SU-DHL-6 (cell line): ENCODE measurements around the gene SLC38A10.

ENCODE experiments used
- H2AFZ ChIP-seq: fragments of 200-600 bp; sonication (generic); 2 replicates; pipeline ENCODE4 v1.6.1; 2014; ENCODE audit warnings: low read depth, mild to moderate bottlenecking, moderate library complexity, mixed read lengths, antibody characterized with exemption, low read length; ENCODE audit not compliant: severe bottlenecking
- H3F3A ChIP-seq: fragments of 200-600 bp; shearing (Covaris generic); 2 replicates; pipeline ENCODE4 v1.6.0; 2016; ENCODE audit warnings: antibody characterized with exemption, mild to moderate bottlenecking; ENCODE audit not compliant: insufficient read depth
- H3K27ac ChIP-seq: fragments of 200-600 bp; sonication (generic); 2 replicates; pipeline ENCODE4 v1.5.1; 2016; ENCODE audit warnings: low read depth, mild to moderate bottlenecking, low read length, moderate library complexity, mixed read lengths
- H3K27me3 ChIP-seq: fragments of 200-600 bp; sonication (generic), shearing (Covaris generic); 2 replicates; pipeline ENCODE4 v1.6.0; 2014; ENCODE audit warnings: mild to moderate bottlenecking, low read length
- H3K36me3 ChIP-seq: fragments of 200-600 bp; sonication (generic); 2 replicates; pipeline ENCODE4 v1.6.1; 2014; ENCODE audit warnings: mild to moderate bottlenecking, low read length, mixed read lengths
- H3K4me2 ChIP-seq: fragments of 300-600, 200-600 bp; shearing (Covaris generic), sonication (generic); 2 replicates; pipeline ENCODE4 v1.6.0; 2014; ENCODE audit warnings: low read length, low read depth, mild to moderate bottlenecking; ENCODE audit not compliant: poor library complexity, severe bottlenecking
- H3K4me3 ChIP-seq: fragments of 200-600 bp; sonication (generic); 2 replicates; pipeline ENCODE4 v1.5.1; 2014; ENCODE audit warnings: antibody characterized with exemption, low read length, mild to moderate bottlenecking, mixed read lengths; ENCODE audit not compliant: insufficient read depth, poor library complexity, severe bottlenecking
- H3K79me2 ChIP-seq: fragments of 200-600 bp; sonication (generic); 2 replicates; pipeline ENCODE4 v1.6.1; 2014; ENCODE audit warnings: mild to moderate bottlenecking, low read length, moderate library complexity; ENCODE audit not compliant: insufficient read depth
- H3K9ac ChIP-seq: fragments of 200-600 bp; sonication (generic); 2 replicates; pipeline ENCODE4 v1.7.0; 2014; ENCODE audit warnings: mild to moderate bottlenecking, low read length
- H3K9me2 ChIP-seq: fragments of 200-600 bp; sonication (generic); replicated peaks from 2 replicates; pipeline ENCODE4 v1.6.1; 2014; ENCODE audit warnings: low read length; ENCODE audit not compliant: insufficient read depth
- H3K9me3 ChIP-seq: fragments of 200-600 bp; sonication (generic); 2 replicates; pipeline ENCODE4 v1.6.1; 2014; ENCODE audit warnings: low read length, mixed read lengths; ENCODE audit not compliant: insufficient read depth
- H4K20me1 ChIP-seq: fragments of 200-600 bp; sonication (generic); 2 replicates; pipeline ENCODE4 v1.6.1; 2014; ENCODE audit warnings: low read depth, mild to moderate bottlenecking, antibody characterized with exemption, low read length, moderate library complexity, mixed read lengths
- CTCF ChIP-seq: fragments of 200-600 bp; sonication (generic); IDR thresholded peaks from one replicate; pipeline ENCODE4 v1.5.1; 2017; ENCODE audit warnings: antibody characterized with exemption, mild to moderate bottlenecking, low read length, moderate library complexity; ENCODE audit not compliant: insufficient read depth, poor library complexity, severe bottlenecking
- EZH2phosphoT487 ChIP-seq: fragments of 200-600 bp; sonication (generic), shearing (Covaris generic); conservative IDR thresholded peaks from 2 replicates; pipeline ENCODE4 v1.6.1; 2018; ENCODE audit warnings: mild to moderate bottlenecking, antibody characterized with exemption, low read length, moderate library complexity, mixed read lengths

SLC38A10 gene

GRCh38 chr17:81315129-81315884 lies 20.2 kb upstream of the SLC38A10 start:
- Histone ChIP-seq H3K9me2 (no peaks in the 10 kb centered on the region), H4K20me1 (no peaks in the 10 kb centered on the region), H3K4me2 (no peak overlapping the region), H3K36me3 (no peaks in the 10 kb centered on the region), H3F3A (no peaks in the 10 kb centered on the region), H3K79me2 (no peaks in the 10 kb centered on the region), H2AFZ (no peak overlapping the region), H3K4me3 (no peak overlapping the region), H3K27me3 (no peaks in the 10 kb centered on the region), H3K27ac (no peak overlapping the region), H3K9me3 (no peaks in the 10 kb centered on the region), H3K9ac (no peak overlapping the region)
- TF ChIP-seq EZH2phosphoT487 (no peak), CTCF (no peak)

GRCh38 chr17:81314398-81315081 lies 19.4 kb upstream of the SLC38A10 start:
- H3K27ac ChIP-seq, result no peak overlapping the region
- H3F3A ChIP-seq, result no peaks in the 10 kb centered on the region
- H2AFZ ChIP-seq, result no peak overlapping the region
- H4K20me1 ChIP-seq, result no peaks in the 10 kb centered on the region
- H3K9ac ChIP-seq, result no peak overlapping the region
- no peak overlapping the region for H3K4me3 ChIP-seq
- no peaks in the 10 kb centered on the region for H3K36me3 ChIP-seq
- H3K27me3 ChIP-seq, result no peaks in the 10 kb centered on the region
- H3K9me2 ChIP-seq, result no peaks in the 10 kb centered on the region
- H3K9me3 ChIP-seq, result no peaks in the 10 kb centered on the region
- no peaks in the 10 kb centered on the region for H3K79me2 ChIP-seq
- H3K4me2 ChIP-seq, result no peak overlapping the region
- TF ChIP-seq EZH2phosphoT487 (no peak), CTCF (no peak)

GRCh38 chr17:81313776-81314397 lies 18.8 kb upstream of the SLC38A10 start:
- H4K20me1 ChIP-seq, result no peaks in the 10 kb centered on the region
- no peak overlapping the region for H3K27ac ChIP-seq
- no peak overlapping the region for H3K4me3 ChIP-seq
- H3K27me3 ChIP-seq, result no peaks in the 10 kb centered on the region
- no peaks in the 10 kb centered on the region for H3K9me3 ChIP-seq
- TF ChIP-seq CTCF, result no peak
- no peak for TF ChIP-seq EZH2phosphoT487
- no peaks in the 10 kb centered on the region for H3K36me3 ChIP-seq
- no peaks in the 10 kb centered on the region for H3F3A ChIP-seq
- H3K4me2 ChIP-seq, result no peak overlapping the region
- H3K9me2 ChIP-seq, result no peaks in the 10 kb centered on the region
- H2AFZ ChIP-seq, result no peak overlapping the region
- no peaks in the 10 kb centered on the region for H3K79me2 ChIP-seq
- H3K9ac ChIP-seq, result no peak overlapping the region
